ENCODE measurements around the gene DDRGK1.

- TF ChIP-seq CTCF (IDR thresholded peaks at IDR 0.05; ENCODE audit: insufficient read depth, low read length, poor library complexity, severe bottlenecking) (no peak), EZH2phosphoT487 (conservative IDR thresholded peaks at IDR 0.05; ENCODE audit: low read length) (no peak)
Observed at GRCh38 chr20:3238616-3239025, 34.1 kb upstream of the DDRGK1 start.

Measured in SU-DHL-6 (cell line).